Measurements from ENCODE around the gene AEBP2.
"Not testable (repeated sequence)": the region's sequence is repeated elsewhere in the genome, so short reads cannot be mapped to it uniquely, and the experiment has no call there.

- TF ChIP-seq POLR2AphosphoS5 (IDR thresholded peaks at IDR 0.05; ENCODE audit: borderline replicate concordance, low read depth, low read length); EZH2 (IDR thresholded peaks at IDR 0.05); FOXP2 (optimal IDR thresholded peaks at IDR 0.05; ENCODE audit: control extremely low read depth, extremely low read length, insufficient read depth): not testable (repeated sequence)
Observed at GRCh38 chr12:19429491-19429890, 9.8 kb upstream of the AEBP2 start.
